HG03175 (cell line): Measurements from ENCODE around the gene FLRT2.

Source experiments
- ATAC-seq: cut with Tn5 transposase; IDR thresholded peaks from one replicate; pipeline ENCODE4 v1.9.1; 2021; ENCODE audit warnings: mild to moderate bottlenecking, moderate library complexity; ENCODE audit not compliant: unreplicated experiment

The FLRT2 gene

DNA sequence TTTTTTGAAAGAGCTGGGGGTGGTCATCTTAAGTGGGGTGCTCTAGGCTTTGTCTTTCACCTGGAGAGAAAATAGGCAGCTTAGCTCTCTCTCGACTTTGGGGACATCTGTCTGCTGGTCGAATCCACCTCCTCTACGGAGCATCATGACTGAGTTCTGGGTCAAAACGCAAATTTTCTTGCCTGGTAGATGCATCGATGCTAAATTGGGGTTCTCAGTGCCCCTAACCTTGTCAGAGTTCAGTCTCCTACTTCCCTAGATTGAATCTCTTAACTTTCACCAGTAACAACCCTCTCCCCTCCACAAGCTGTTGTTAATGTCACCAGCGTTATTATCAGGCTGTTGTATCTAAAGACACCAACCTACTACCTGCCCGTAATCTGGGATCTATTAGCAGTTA is 682 bp downstream of the FLRT2 start:
- no peak for ATAC-seq

DNA sequence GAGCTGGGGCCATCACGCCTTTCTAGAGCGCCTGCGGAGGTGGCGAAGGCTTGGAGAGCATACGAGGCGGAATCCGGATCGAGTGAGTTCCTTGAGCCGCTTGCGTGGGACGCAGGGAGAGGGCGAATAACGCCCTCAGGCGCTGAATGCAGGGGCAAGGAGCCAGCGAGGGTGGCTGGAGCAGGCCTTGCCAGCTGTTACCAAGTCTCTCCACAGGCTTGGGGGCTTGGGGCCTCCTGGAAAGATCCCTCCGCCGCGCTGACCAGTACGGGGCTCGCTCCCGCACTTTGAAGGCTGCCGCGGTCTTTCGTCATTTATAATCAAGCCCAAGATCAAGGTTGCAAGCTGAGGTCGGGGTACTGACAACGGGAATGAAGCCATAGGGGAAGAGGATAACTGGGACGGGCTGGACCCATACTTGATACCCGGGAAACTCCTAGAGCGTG is 1.2 kb downstream of the FLRT2 start:
- ATAC-seq: no peak

DNA sequence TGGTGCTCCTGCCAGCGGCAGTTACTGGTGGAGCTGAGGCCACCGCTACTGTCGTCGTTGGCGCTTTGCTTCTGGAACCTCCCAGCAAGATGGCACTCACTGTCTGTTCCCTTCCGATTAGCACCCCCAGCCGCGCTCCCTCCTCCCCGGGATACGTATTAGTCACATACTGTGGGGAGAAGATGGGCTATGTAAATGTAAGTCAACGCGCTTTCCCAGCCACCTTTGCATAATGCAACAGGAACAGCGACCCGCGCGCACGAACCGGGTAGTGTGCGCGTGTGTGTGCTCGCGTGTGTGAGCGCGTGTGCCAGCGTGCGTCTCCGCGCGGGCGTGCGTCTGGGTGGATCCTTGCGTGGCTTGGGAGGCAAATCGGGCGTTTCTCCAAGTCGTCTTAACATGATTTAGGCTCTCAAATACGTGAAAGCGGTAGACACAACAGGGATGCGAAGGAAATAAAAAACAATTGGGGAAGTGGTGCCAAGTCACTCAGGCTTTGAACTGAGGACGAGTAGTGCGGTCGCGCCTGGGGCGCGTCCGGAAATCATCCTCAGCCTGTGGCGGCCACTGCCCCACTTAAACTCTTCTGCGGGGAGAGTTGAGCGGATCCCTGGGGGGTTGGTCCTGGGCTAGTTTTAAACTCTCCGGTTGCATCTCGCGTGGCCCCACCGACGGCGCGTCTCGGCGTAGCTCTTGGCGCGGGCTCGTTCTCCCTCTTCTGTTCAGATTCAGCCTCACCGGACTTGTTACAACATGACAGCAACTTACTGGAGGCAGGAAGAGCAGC is 1.8 kb downstream of the FLRT2 start:
- ATAC-seq: no peak

DNA sequence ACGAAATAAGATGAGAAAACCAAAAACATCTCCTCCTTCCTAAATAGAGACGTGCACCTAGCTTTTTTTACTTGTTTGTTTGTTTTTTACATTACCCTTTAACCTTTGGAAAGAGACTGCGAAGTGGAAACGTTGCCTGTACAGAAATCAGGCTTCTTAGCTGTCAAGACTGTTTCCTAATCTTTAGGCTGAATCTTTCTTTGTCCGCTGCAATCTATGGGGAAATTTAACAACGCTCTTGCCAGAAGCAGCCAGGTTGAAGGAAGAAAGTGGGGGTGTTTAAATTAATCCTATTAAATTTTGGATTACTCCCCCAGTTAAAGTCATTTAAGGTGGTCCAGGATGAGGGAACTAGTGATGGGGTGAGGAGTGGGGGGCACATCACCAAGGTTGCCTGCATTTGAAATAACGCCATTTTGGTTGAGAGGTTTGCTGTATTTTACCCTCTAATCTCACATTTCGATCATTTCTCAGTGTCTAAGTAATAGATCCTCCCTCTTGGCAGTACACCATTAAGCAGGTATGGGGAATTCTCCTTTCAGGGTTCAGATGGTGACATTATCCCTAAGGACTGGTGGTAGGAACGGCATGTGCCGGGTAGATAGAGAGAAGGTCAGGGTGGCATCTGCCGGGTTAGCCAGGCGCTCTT is 2.6 kb downstream of the FLRT2 start:
- ATAC-seq: no peak

DNA sequence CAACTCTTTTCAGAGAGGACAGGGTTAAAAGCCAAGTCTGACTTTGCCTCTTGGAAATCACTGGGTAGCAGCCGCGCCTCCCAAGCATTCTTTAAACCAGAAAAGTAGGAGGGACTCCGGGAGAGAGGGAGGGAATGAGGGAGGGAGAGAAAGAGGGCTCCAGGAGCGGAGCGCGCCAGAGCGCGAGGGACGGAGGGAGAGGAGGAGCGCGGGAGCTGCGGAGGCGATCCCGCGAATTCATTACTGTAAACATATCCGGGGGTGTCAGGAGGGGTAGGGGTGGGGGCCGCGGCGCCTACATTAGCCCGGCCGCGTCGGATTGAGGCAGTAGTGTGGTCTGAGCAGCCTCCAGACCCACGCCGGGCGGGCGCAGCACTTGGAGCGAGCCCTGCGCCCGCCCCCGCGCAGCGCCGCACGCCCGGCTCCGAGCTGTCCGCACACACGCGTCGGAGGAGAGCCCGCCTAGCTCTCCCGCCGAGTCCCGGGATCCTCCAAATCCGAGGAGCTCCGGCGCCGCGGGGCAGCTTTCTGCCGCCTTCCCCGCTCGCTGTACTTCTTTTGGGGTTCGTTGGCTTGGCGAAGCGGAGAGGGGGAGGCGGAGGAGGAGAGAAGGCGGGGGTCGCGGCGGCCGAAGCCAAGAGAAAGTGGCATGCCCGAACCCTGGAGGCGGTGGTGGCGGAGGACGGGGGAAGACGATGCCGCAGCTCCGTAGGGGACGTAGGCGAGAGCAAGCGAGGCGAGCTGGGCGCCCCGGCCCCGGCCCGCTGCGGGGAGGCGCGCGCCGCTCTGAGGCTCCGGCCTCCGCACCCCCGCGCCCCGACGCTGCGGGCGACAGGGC is 3.3 kb downstream of the FLRT2 start:
- ATAC-seq: no peak

DNA sequence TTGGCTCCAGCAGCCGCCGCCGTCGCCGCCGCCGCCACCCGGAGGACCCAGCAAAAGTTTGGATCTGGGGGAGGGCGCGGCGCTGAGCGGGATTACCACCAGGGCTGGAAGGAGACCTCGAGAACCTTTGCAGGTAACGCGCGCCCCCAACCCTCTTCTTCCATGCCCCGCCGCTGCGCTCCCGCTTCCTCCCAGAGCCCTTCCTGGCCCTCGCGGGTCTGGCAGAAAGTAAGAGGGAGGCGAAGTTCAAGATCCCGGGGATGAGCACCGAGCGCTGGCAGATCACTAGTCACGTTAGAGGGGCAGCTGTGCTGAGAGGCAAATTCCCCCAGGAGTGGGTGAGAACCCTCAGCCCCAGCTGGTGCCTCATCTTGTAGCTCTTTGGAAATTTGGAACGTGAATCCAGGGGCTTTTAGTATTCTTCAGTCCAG is 3.9 kb downstream of the FLRT2 start:
- no peak for ATAC-seq

DNA sequence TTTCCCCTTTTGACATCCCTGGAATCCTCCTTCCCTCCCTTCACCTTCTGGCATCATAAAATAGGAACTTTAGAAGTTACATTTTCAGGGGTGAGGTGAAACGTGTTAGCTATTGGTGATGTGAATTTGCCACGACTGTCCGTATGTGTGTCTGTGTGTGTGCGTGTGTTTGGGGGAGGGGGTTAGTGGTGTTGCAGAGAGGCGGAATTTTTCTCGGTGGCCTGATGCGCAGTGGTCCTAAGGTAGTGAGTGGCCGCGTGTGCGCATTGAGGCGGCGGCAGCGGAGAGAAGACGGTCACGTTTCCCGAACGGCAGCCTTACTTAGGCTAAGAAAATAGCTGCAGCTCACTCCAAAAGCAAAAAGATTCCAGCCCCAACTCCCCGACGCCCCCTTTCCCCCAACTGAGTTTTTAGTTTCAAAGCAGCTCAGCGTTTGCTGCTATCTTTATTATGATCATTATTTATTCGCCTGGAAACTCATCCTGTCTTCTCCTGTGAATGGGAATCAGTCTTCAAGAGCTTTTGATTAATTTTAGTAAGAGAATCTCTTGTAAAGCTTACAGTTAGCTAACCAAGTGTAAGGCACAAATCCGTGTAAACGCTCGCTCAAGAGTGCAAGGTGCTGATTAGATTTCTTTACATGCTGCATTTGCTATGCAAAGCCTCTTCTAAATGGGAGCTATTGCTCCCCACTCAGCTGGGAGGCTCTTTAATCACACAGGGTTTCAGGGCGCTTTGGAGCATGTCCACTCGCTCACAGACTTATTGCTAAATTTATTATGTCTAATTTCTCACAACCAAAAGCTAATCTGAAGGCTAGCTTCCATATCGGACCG is 4.7 kb downstream of the FLRT2 start:
- ATAC-seq: no peak

DNA sequence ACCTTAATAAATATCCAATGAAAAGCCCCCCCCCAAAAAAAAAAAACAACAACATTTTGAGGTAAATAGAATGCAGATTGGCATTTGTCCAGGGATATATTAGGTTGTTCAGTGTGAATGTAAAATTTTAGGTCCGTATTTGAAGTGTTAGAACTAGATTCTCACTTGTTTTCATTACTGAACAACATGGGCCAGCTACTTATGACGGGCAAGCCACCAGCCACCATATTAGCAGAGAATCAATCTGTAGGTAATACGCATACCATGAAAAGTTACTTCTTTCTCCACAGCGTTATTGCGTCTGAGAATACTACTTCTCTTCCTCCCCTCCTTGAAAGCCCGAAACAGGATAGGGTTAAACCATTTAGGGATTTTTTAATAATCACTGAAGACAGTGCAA is 5.4 kb downstream of the FLRT2 start:
- no peak for ATAC-seq

DNA sequence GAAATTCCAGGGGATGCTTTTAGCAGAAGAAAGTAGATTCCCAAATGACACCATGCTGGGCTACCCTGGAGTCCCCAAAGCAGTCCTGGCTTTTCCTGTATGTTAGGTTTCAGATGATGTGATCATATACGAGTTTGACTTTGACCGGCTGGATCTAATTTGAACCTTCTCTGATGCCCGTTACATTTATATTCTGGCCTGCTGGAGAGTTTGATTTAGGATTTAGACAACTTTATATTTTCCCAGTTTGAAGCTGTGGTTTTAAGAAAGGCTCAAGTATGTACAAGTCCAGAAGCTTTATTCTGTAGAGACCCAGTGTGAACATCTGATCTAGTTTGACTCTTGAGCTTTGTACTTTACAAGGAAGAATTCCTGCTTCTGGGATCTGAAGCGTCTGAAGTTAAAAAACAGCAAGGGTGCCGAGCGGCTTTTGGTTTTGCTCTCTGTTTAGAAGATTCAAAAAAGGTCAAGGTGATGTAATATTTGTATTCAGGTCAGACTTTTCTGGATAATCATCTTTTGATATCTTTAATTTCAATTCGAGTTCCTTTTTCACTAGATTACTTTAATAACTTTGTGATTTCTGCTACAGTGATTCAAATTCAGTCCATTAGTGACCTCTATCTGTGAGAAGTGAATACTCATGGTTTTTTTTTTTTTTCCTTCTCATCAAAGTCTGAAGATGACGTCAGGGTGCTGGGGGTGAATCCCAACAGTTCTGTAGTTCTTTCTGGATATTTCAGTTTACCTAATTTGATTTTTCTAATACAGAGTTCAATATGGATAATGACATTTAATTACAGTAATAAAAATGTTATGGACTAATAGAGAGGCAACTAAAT is 6.3 kb downstream of the FLRT2 start:
- ATAC-seq: no peak

DNA sequence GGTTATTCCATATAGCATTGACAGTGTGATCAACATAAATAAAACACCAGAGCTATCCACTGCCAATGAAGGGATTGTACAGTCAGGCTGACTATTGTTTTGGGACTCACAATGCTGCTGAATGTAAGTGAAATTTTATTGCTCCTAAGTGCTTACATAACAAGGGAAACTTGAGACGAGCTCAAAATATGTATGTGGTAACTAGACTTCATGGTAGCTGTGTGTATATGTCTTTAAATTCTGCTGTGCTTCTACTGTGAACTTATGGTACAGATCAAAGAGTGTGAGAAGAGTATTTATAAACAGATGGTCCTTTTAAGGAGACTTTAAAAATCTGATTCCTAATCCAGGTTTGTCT is 6.9 kb downstream of the FLRT2 start:
- no peak for ATAC-seq

DNA sequence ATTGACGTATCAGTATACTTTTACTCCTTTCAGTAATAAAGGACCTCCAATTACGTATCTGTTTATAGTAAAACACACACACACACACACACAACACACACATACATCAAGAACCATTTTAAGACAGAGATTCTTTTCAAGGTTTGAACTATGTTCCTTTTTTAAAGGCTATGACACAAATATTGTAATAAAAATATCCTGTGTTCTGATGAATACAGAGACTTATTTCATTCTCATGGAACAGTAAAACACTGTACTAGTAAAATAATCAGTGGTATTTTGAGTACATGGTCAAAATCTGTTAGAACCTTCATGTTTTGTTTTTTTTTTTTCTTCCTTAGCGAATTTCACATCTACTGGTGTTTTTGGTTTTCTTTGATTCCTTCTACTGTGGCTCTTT is 7.6 kb downstream of the FLRT2 start:
- no peak for ATAC-seq

DNA sequence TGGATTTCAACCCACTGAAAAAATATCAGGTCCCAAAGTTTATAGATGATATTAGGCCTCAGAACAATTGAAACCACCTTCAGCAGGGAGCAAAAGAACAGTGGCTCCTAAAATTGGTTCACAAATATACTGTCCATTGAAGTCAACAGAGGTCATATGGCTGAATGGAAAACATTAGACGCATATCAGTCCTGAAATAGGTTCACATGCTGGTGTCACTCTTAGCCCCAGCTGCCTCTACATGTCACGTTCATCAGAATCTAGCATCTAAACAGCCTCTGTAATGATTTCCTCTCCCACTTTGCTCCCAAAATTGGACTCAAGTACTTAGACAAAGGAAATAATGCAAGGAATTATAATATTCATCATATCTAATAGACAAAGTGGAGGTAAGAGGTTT is 8.7 kb downstream of the FLRT2 start:
- ATAC-seq: no peak

DNA sequence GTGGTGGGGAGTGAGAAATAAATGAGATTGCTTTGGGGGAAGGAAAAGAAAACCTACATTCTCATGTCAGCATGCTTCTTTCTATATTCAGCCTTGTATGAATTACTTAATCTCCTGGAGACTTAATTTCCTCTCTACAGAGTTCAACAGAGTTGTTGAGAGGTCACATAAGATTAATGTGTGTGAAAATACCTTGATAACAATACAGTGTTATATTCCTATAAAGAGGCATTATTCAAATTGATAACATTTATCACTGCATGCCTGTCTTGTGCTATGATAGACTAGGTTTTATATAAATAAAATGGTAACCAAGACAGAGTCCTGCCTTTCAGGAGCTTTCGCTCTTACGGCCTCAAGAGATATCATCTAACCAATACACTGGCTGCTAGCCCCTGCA is 9.6 kb downstream of the FLRT2 start:
- no peak for ATAC-seq

DNA sequence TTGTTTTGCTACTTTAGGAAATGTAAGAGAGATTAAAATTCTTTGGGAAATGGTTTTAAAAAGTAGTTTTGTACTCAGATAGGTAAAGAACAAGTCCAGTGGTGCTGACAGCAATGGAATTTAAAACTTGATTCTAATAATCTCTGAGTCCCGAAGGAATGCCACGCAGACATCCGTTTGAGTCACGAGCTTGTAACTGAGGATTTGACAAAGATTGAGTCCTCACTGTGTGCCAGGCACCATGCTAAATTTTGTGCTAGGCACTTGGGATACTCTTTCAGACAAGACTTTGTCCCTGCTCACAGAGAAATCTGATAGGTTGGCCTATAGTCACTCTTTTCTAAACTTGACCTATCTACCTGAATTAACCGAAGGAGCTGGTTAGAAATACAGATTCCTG is 12.7 kb downstream of the FLRT2 start:
- ATAC-seq: no peak

DNA sequence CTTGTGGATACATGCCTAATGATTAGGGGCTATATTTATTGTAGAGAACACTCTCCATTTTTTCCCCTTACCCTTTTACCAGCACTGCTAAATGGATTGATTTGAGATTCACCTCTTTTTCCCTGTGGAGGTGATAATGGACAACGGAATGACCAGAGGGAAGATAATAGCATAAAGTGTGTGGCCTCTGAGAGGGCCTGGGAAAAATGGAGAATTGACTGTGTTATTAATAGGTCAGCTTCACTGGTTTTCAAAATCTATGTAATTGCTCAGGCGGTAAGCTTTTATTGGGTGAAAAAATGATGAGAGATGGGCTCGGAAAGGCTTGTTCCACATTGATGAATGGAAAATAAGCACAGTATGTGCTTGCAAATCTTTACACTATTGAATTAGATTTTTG is 15.8 kb downstream of the FLRT2 start:
- no peak for ATAC-seq

DNA sequence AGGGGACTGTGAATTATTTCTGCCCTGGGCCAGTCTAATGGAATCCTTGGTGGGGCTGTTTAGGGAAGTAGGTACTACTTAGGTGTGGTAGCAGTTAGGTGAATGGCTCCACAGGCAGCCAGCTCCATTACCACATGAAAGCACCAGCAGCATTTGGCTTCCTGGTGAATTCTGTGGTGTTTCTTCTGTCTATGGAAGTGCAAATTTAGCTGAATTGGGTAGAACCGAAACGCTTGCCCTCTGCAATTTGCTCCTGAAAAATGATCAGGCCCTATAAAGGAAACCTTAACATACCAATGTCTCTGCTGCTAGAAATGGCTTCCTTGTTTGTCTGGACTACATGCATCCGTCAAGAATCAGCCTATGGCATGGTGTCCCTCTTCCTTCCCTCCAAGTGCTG is 16.4 kb downstream of the FLRT2 start:
- no peak for ATAC-seq

DNA sequence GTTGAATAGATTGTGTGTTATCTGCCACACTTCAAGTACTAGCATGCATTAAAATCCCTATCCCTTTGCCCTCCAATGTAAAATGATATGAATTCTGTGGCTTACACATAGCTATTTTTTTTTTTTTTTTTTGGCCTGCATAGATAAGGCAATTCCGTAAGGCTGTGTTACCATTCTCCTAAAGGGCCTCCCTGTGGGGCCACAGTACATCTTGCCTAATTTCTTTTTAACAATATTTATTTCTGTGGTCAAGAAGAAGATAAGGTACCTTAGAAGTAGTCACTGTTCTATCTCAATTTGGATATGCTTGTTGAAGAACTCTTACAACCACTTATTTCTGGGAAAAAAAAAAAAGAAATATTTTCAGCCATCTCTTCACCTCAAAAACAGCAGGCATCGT is 19.8 kb downstream of the FLRT2 start:
- ATAC-seq: no peak

DNA sequence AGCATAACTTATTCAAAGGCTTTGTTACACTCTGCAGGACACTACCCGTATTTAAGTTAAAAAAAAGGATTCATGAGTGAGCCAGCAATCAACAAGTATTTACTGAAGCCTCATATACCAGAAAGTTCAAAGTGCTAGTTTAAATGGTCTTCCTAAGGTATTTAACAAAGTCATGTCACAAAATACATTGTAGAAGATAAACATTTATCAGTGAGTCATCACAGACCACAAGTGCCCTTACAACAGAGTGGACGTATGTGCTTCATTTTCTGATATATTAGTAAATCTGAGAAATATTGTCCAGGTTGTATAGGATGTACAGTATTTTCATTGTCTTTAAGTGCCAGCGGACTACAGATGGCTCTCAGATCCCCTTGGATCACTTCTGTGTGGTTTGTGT is 24.2 kb downstream of the FLRT2 start:
- ATAC-seq: no peak

DNA sequence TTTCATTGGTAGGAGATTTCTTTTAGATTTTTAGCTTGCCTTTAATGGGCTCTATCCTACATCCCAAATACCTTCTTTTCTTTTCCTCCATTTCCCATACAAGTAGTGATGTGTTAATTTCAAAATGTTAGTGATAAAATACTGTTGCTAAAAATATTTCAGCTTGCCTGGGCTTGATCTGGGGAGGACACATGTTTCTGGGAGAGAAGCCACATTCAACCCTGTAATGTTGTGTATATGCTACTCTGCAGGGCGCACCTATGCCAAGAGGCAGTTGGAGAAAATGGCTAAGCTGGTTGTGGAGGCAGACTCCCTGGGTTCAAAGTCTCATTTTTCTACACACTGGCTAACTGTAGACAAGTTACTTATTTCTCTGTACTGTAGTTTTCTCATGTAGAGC is 26.3 kb downstream of the FLRT2 start:
- ATAC-seq: no peak

DNA sequence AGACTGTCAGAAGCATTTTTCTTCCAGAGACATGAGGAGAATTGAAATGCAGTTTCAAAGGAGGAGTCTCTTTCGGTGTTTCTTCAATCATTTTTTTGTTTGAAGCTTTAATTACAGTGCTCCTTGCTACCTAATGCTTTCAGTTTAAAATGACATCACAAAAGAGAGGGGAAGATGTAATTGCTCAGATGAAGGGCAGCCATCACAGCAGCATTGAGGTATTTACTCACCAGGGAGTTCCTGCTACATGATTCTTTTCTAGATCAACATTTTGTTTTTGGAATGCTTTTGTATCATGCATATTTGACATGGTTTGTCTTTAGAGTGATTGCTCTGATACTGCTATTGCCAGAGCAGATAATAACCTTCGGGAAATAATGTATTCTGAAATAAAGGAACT is 28.6 kb downstream of the FLRT2 start:
- ATAC-seq: no peak
